ENCODE measurements around the gene ZMYM4.
"Not testable (repeated sequence)": the region's sequence is repeated elsewhere in the genome, so short reads cannot be mapped to it uniquely, and the experiment has no call there.

ZMYM4 gene

GRCh38 chr1:35460796-35461195 is 192.3 kb downstream of the ZMYM4 start:
- DNase-seq = no peak

- no peak for DNase-seq
These were observed 193.6 kb downstream of the ZMYM4 start for GRCh38 chr1:35461966-35462651.

- no peak for DNase-seq
These were observed 194.7 kb downstream of the ZMYM4 start for GRCh38 chr1:35463232-35463631.

- not testable (repeated sequence) for DNase-seq
These were observed 195.2 kb downstream of the ZMYM4 start for GRCh38 chr1:35463749-35464148.

GRCh38 chr1:35466120-35466519 is 197.6 kb downstream of the ZMYM4 start:
- DNase-seq = no peak

- DNase-seq = no peak
These were observed 202.6 kb downstream of the ZMYM4 start for GRCh38 chr1:35470977-35471613.
